Lower leg skin (tissue), 4 donors: ENCODE results near the gene S1PR4. TPM values are rescaled to one million over a fixed set of nuclear protein-coding genes. Genes with fewer than 3 reads are reported as not detected.
"Not testable (repeated sequence)": the region's sequence is repeated elsewhere in the genome, so short reads cannot be mapped to it uniquely, and the experiment has no call there.

Source experiments
- DNase-seq, 2 donors: peaks; one replicate each; pipeline ENCODE4 v3.0.0-alpha.2; 2019; ENCODE audit warnings: low spot score in 2 of 2
- H3K4me3 ChIP-seq: fragments of 200-600 bp; sonication (generic); 2 replicates; pipeline ENCODE4 v1.5.1; 2017; ENCODE audit warnings: mild to moderate bottlenecking, low read depth; ENCODE audit not compliant: poor library complexity, severe bottlenecking
- POLR2A ChIP-seq, 2 donors: fragments of 450-650 bp; IDR thresholded peaks; one replicate each; pipeline ENCODE4 v1.6.1; 2016 to 2017; ENCODE audit warnings: antibody characterized with exemption in 2 of 2, mild to moderate bottlenecking in 1 of 2, moderate library complexity in 1 of 2
- WGBS, 2 donors: methylation state at CpG; one replicate each; pipeline ENCODE4 v1.1.5; 2018; 5-methylcytosine and 5-hydroxymethylcytosine counted together
- intact Hi-C: fragments of 100-400 bp; cut with DNase I; formaldehyde crosslinking; loops from one replicate; pipeline ENCODE4 v1.15.0; 2023; ENCODE audit warnings: low total_unique reads
- total RNA-seq, 4 donors: library from RNA; depleted of rRNA; stranded (reverse); fragments of >200 nt; gene quantifications; one replicate each; pipeline ENCODE4 v1.1.0, GENCODE V29; 2016
- TF ChIP-seq, protein P1 (sequence below), 3 donors: fragments of 450-650 bp; IDR thresholded peaks; one replicate each; pipeline ENCODE4 v1.5.1; 2016; ENCODE audit warnings: antibody characterized with exemption in 3 of 3, mild to moderate bottlenecking in 3 of 3, moderate library complexity in 2 of 3

Gene S1PR4
- total RNA-seq, 4 donors from 2014 or later, result 0.19 to 3.4 (median 2.2) TPM; not detected in 1

- TF ChIP-seq, protein P1, sequence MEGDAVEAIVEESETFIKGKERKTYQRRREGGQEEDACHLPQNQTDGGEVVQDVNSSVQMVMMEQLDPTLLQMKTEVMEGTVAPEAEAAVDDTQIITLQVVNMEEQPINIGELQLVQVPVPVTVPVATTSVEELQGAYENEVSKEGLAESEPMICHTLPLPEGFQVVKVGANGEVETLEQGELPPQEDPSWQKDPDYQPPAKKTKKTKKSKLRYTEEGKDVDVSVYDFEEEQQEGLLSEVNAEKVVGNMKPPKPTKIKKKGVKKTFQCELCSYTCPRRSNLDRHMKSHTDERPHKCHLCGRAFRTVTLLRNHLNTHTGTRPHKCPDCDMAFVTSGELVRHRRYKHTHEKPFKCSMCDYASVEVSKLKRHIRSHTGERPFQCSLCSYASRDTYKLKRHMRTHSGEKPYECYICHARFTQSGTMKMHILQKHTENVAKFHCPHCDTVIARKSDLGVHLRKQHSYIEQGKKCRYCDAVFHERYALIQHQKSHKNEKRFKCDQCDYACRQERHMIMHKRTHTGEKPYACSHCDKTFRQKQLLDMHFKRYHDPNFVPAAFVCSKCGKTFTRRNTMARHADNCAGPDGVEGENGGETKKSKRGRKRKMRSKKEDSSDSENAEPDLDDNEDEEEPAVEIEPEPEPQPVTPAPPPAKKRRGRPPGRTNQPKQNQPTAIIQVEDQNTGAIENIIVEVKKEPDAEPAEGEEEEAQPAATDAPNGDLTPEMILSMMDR (IDR thresholded peaks at IDR 0.05), result no peak
- no peak for TF ChIP-seq POLR2A (IDR thresholded peaks at IDR 0.05)
- intact Hi-C loops, result loop anchor here (10.0 kb wide), 1 partner anchor 199 kb away; no protein-coding TSS in a partner anchor
- WGBS, 2 donors, result 88 to 94% methylated on average over 3 of the region's 3 CpGs
Measured at GRCh38 chr19:3153286-3154230, 25.0 kb upstream of the S1PR4 start.

DNA sequence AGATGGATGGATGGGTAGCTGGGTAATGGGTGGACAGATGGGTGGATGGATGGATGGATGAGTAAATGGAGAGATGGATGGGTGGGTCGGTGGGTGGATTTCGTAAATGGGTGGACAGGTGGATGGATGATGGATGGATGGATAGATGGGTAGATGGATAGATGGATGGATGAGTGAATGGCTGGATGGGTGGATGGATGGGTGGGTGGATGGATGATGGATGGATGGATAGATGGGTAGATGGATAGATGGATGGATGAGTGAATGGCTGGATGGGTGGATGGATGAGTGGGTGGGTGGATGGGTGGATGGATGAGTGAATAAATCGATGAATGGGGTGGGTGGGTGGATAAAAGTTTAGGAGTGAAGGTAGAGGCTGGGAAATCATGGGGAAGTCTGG lies 24.1 kb upstream of the S1PR4 start:
- DNase-seq, H3K4me3 ChIP-seq: not testable (repeated sequence)
- WGBS, 2 donors, result 83 to 85% methylated on average over 3 of the region's 3 CpGs
- intact Hi-C loops, result loop anchor here (10.0 kb wide), 1 partner anchor 200 kb away; no protein-coding TSS in a partner anchor

More at GRCh38 chr19:3153286-3154230, 25.0 kb upstream of the S1PR4 start:
- no peak overlapping the region for H3K4me3 ChIP-seq
- DNase-seq, result no peak

DNA sequence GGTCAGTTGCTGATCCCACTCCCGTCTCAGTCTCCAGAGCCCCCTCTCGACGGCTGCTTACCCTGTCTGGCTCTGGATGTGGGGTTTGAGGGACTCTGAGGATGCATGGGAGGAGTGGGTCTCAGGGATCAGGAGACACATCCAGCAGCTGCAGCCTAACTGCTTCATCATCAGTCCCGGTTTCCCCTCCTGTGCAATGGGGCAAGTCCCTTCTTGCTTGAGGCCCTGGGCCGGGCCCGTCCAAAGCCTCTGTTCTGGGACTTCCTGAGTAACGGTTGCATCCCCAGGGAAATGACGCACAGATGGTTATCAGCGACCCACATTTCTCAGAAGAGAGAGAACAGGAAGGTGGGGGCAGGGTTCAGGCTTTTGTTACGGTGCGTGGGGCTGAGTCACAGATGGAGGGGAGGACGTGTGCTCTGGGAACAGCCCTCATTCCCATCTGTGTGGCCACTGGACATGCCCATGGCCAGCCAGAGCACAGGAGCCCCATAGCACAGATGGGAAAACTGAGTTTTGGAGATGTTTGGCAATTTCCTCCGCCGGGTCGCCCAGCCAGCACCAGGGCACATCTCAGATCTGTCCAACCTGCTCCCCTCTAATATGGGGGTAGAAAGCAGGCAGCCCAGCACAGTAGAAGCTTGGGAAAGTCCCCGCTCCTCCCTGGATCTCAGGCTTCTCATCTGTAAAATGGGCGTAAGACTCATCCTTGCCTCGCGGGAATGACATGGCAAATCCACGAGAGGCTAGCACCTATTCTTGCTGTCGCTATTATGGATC lies 23.4 kb upstream of the S1PR4 start:
- DNase-seq, result peak; percentile 82 to 94
- intact Hi-C loops, result loop anchor here (10.0 kb wide), 1 partner anchor 200 kb away; no protein-coding TSS in a partner anchor
- no peak overlapping the region for H3K4me3 ChIP-seq
- 41 to 48% methylated on average over 21 of the region's 21 CpGs for WGBS, 2 donors
- TF ChIP-seq, protein P1 (IDR thresholded peaks at IDR 0.05), result no peak
- no peak for TF ChIP-seq POLR2A (IDR thresholded peaks at IDR 0.05)

- DNase-seq, result no peak
- intact Hi-C loops, result loop anchor here (10.0 kb wide), 1 partner anchor 202 kb away; no protein-coding TSS in a partner anchor
- 78 to 79% methylated on average over 20 to 23 of the region's 23 CpGs for WGBS, 2 donors
- TF ChIP-seq POLR2A (IDR thresholded peaks at IDR 0.05), result no peak
- TF ChIP-seq, protein P1 (IDR thresholded peaks at IDR 0.05), result no peak
- H3K4me3 ChIP-seq, result no peak overlapping the region
Measured at GRCh38 chr19:3157096-3157845, 21.3 kb upstream of the S1PR4 start.

- WGBS, 2 donors, result 73 to 75% methylated on average over 8 of the region's 8 CpGs
- intact Hi-C loops, result loop anchor here (10.0 kb wide), 1 partner anchor 205 kb away; no protein-coding TSS in a partner anchor
- TF ChIP-seq, protein P1 (IDR thresholded peaks at IDR 0.05), result no peak
- no peak for TF ChIP-seq POLR2A (IDR thresholded peaks at IDR 0.05)
- no peak overlapping the region for H3K4me3 ChIP-seq
- DNase-seq, result no peak
Measured at GRCh38 chr19:3159565-3159964, 19.0 kb upstream of the S1PR4 start.
